ENCODE measurements around the gene NPTN.
"Not testable (repeated sequence)": the region's sequence is repeated elsewhere in the genome, so short reads cannot be mapped to it uniquely, and the experiment has no call there.

Gene NPTN

DNA sequence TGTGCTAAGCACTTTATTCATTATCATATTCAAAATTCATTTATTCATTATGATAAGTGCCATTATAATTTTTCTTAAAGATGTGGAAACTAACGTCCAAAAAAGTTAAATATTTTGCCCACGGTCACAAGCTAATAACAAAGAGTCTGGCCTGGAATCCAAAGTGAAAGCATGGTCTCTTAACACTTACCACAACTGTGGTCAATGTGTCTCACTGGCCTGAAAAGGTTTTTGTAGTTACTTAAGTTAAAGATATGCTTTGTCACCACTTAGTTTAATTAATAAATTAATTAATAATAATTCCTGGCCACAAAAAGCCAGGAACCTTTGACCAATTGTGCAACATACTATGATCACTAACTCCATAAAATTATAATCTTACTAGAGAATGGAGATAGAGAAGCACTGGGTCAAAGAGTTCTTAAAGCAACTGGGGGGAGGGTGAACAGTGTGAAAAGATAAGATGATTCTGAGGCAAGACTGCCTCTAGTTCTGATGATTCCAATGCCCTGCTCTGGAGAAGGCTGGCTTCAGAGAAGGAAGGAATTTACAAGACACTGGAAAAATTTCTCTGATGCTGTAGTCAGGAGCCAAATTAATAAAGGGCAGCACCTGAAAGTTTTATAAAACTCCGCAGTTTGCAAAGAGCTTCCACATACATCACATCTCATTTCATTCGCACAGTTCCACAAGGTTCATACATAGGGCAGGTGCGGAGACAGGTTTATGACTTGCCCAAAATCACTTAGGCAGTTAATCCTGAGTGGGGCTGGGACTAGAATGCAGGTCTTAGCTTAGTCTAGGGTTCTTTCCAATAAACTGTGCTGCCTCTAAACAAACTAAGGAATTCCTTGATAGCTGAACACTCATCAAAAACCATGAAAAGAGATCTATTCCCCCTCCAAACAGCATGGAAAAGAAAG, 32.5 kb downstream of the NPTN start:
- DNase-seq, result no peak

DNA sequence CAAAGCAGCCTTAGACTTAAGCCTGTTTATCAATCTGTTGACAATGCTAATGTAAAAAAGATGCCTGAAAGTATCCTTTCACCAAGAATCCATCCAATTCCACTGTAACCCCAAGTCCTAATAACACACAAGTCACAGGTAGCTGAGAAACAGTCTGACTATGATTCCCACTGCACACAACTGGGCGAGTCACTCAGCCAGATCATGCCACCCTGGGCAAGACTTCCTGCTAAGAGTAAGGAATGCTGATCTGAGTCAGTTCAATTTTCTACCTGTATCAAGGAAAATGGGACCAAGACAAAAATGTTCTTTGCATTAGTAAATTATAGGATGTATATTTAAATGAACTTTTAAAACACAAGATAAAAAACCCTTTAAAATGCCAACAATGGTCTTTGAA, 33.3 kb downstream of the NPTN start:
- no peak for DNase-seq

DNA sequence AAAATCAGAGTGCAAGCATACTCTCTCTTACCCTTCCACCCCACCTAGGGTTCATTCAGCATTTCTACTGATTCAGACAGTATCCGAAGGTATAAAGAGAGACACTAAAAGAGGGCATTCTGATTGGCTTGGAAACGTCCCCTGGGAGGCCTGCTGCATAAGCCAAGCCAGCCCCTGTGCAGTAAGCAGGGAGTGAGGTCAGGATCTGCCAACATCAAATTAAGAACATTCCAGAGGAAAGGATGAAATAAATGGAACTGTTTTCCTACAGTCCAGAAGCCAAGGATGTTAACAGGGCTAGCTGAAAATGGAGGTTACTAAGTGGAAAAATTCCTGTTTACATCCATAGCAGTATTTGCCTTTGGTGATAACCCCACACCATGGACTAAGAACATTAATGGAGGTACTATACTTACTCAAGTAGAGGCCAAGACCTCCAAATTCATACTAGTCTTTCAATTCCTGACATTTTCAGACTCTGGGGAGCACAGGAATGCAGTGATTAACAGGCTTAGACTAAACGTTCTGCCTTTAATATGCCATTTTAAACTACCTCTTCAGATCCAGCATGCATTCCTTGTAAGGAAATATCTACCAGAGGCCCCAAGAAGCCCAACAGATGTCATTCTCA, 34.5 kb downstream of the NPTN start:
- DNase-seq, result no peak

DNA sequence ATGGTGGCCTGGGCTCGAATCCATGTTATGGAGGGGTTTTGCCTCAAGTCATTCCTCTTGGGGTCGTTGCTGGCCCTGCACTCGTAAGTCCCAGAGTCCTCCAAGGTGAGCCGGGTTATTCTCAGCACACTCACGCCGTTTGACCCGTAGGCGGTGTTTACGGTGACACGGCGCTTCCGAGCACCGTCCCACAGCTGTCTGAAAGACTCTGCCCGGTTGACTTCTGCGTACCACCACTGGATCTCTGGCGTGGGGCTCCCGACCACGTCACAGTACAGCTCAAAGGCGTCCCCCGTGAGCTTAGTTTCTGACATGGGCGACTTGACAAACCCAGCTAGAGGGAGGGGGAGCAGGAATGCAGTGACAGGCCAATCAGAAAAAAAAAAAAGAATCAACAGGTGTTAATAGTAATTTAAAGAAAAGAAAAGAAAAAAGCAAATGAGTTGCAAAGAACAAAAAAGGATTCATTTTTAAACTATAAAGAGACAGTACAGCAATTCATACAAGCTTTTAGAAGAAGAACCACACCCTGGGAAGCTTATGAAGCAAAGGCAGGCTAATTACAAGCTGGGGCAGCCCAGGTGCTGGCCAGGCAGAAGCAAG, 36.1 kb downstream of the NPTN start:
- DNase-seq, result no peak

DNA sequence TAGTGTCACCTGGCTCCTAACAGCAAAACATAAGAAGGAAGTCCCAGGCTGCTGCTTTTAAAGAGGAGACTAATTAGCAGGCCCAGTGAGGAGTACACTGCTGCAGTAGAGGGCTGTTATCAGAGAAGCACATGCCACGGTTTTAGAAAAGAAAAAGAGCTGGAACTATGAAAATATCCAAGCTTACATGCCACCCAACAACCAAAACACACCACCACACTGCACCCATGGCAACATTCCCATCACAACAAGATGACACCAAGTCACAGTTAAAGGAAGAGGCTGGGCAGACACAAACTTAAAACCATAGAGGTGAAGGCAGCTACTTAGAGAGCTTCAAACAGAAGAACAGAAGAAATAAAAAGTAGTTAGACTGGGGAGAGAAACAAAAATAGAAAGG, 37.0 kb downstream of the NPTN start:
- DNase-seq, result no peak

DNA sequence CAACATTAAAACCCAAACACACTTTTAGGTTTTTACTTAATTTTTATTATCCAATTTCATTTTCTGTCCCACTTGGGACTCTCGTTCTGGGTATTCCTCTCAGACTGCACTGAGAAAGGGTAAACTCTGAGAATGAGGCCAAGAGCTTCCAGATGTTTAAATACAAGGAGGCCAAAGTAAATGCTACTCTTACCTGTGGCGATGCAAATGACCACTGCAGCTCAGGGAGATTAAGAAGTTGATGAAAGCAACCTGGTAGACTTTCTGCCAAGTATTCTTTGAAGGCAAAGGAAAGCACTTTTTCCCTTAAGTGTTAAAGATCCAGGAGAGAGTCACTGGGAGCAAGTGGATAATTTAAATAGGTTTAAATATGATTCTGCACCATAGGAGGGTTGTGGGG, 39.1 kb downstream of the NPTN start:
- DNase-seq, result no peak

DNA sequence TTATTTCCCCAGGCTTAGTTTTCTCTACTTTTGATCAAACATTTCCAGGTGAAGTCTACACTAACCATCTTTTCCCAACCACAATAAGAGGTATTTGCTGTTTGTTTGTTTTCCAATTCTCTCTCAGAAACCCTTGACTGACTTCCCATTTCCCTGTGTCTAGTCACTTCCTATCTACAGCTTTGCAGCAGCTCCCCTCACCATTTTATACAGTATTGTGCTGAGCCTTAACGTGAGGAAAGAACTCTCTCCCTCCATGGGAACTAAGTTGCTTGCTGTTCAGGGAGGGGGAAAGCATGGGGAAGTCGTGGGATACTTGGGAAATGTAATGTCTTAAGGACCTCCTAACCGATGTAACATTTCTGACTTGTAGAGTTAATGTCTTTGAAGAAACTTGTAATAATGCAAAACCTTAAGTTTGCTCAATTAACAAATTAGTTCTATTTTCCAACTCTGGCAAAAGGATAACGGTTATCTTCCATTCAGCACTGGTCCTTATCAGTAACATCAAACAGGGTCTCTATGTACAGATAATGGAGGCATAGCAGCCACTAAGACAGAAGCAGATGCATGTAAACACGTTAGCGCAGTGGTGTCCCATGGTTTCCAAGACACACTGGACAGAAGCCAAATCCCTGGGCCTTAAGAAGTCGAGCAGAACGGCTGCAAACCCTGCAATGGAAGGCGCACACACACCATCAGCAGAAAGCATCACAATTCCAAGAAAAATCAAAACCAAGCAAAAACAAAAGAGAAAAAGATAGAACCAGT, 39.7 kb downstream of the NPTN start:
- no peak for DNase-seq

DNA sequence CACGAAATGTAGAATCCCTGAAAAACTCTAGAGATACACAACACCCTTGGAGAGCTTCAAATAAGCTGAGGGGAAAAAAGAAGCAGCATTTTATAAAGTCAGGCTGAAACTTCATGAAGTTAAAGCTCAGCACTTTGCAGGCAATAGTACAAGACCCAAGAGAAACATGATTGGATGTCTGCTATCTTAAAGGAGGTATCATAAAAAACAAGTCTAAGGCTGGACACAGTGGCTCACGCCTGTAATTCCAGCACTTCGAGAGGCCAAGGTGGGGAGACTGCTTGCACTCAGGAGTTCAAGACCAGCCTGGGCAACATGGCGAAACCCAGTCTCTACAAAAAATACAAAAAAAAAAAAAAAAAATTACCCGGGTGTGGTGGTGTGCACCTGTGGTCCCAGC, 42.9 kb downstream of the NPTN start:
- DNase-seq, result no peak

DNA sequence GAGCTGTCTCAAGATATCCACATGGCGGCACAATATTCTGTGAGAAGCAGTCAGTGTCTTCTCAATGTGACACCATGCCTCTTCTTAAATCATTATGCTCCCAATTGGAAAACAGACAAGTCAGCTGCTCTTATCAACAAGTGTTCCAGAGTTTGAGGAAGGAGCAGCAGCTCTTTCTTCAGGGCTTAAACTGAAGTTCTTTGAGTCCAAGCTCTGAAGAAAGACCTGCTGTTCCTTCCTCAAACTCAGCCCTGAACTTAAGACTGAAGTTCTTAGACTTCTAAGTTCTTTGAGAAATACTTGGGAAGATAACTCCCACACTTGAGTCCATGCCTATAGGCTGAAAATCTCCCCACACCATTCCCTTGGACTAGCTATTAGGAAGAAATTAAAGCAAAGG, 43.4 kb downstream of the NPTN start:
- no peak for DNase-seq

DNA sequence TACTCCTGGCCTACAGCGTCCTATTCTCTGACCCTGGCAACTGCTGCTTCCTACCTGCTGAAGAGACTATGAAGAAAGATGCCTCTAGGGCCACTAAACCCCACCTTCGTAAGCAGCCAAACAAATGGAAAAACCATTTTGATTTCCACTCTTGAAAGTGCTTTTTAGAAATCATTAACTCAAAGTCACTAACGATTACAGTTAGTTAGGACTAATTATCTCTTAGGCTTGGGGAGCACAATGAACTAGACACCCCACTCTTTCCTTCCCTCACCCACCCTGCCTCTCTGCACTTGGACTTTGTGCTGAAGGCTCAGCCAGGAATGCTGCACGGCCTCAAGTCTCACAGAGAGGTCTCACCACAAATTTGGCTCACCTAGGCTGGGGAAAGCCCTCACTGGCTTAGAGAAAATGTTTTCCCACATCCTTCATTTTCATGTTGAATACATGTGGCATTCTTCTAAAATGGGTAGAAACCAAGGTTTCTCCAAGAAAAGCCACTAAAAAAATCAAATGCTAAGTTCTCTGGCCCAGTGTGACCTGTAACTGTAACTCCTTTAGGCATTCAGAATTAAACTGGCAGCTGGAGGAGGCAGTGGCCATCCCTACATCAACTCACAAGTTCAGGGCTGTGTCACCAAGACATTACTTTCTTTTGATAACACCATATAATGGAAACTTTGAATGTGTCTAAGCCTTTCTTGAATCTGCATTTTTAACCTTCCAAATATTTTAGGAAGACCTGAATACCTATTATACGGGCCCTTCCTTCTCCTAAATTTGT, 47.1 kb downstream of the NPTN start:
- no peak for DNase-seq

DNA sequence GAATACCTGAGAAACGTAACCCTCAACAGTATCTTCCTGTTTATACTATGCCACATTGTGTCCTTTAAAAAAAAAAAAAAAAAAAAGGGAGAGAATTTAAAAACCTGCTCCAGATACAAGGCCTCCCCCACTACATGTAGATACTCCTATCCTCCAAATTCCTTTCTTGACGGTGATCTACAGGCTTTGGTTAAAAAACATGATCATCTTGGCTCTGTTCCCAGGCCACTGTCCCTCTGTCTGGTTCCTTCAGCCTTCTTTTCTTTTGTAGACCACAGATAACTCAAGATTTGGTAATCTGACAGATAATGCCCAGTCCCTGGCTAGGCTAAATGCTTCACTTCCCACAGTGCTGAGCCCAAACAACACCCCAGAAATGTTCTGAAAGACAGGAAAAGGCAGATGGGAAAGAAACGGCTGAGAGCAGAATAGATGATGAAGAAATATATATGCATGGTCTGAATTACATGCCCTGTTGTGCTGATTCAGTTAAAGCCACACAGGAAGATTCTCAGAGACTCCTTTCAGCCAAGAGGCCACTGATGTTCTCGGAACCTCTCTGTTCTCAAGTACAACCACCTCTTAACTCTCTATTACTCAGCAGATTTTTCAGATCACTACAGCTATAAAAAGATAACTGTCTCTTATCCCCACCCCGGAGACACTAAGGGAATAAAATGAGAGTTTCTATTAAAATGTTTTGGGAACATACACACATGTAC, 48.3 kb downstream of the NPTN start:
- no peak for DNase-seq

DNA sequence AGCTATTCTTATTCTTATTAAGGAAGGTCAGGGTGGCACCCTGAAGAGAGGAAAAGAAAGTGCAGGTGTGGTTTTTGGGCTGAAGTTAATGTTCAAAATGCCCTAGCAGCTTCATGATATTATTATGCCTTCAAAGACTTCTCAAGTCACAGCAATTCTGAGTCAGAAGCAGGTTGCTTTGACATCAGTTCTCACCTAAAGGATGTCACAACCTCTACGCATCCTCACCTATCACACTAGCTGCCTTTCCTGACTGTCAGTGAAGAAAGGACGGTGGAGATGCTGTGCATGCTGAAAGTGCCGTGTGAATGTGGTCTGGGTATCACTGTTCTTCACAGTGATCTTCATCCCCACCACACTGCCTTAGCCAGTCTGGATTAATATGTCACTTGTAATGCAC, 49.6 kb downstream of the NPTN start:
- no peak for DNase-seq

DNA sequence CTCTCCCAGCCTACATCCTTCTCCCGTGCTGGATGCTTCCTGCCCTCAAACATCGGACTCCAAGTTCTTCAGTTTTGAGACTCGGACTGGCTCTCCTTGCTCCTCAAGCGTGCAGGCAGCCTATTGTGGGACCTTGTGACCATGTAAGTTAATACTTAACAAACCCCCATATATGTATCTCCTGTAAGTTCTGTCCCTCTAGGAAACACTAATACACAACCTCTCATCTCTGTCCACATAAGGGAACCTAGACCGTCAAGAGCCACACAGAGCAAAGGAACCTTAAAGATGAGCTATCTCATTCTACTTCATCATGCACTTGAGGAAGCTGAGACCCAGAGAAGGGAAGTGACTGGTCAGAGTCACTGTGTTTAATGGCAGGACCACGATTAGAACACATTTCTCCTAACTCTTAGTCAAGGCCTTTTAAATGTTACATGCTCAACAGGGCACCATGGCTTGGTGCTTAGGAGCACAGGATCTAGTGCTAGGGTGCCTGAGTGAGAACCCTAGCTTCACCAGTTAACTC, 50.3 kb downstream of the NPTN start:
- DNase-seq, result no peak

DNA sequence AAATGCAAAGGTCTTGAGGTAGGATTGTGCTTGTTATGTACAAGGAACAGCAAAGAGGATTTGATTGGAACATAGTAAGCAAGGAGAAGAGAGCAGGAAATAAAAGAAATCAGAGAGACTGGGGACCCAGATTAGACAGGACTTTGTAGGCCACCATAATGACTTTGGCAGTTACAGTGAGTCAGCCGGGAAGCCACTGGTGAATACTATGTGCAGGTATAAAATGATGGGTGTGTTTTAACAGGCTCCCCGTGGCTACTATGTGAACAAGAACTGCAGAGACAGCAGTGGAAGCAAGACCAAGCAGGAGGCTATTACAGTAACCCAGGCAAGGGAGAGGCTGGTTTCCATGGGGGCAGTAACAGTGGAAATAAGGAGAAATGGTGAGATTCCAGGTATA, 55.2 kb downstream of the NPTN start:
- DNase-seq, result no peak

DNA sequence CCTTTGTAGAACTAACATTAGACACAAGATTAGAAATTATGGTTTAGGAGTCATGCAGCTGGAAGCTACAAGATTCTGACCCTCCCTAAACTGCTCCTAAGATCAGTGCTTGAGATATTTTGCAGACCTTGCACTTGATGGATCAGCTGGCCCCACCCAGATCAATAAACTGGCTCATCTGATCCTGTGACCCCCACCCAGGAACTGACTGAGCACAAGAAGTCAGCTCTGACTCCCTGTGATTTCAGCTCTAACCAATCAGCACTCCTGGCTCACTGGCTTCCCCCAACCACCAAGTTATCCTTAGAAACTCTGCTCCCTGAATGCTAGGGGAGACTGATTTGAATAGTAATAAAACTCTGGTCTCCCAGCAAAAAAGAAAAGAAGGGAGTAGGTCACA, 55.6 kb downstream of the NPTN start:
- not testable (repeated sequence) for DNase-seq

DNA sequence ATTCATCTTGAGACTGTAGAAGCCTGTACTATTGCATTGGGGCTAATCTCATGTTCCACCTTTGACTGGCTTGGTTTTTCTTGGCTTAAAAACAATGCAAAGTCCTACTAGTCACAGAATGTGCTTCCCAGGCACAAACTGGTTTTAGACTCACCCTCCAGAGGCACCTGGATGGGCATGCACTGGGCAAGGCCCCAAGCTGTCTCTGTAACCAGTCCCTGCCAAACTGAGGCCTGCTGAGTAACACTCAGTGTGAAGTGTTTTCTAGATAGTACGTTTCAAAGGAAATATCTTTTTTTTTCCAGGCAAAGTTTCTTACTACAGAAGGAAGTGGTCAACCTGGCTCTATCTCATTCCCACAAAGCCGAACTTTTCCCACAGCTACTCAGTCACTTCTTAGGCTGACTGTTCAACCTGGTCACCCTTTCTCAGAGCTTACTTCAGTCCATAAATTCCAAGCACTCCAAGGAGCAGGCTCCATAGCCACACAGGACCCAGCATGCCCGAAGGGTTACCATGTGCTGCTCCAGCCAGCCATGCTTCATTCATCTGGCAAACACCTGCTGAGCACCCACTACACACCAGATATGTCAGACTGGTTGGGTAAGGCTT, 57.4 kb downstream of the NPTN start:
- DNase-seq, result no peak

DNA sequence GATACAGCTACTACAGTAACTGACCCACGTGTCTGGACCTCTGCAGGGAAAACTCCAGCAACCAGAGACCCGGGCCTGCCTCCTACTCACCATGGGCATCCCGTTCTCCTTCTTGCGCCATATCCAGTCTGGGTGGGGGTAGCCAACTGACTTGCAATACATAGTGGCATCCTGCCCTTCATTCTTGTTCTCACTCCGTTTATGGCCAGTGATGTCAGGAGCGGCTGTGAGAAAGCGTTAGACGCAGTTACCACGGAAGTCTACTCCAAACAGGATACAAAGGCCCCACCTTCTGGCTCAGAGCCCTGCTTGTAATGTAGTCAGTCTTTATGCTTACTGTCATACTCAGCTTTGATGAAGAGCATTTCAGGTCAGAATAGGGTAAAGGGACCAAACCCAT, 59.6 kb downstream of the NPTN start:
- no peak for DNase-seq

DNA sequence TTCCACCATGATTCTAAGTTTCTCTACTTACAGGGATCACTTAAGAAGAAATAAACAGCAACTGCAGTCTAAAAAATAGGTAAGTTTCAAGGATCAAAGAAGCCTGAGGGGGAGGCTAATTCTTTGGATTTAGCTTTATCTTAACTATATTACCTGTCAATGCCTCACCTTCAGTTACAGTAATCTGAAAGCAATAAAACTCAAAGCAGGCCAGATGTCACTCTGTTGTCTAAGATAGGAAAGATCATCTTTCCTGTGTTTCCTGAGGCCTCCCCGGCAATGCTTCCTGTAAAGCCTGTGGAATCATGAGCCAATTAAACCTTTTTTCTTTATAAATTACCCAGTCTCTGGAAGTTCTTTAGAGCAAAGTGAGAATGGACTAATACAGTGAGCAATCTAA, 60.2 kb downstream of the NPTN start:
- DNase-seq, result no peak

DNA sequence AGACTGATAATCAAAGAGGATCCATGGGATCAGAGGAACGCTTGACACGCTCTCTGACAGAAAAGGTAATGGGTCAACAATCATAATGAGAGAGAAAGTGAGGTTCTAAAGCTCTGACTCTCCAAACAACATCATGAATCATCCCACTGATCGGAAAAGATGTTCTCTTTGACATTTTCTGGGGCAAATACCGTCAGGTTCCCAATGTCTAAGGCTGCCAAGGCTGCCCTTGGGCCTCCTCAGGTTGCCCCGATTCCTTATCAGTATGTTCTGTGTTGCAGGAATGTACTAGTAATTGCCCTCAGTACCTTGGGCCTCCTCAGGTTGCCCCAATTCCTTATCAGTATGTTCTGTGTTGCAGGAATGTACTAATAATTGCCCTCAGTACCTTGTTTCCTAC, 60.9 kb downstream of the NPTN start:
- no peak for DNase-seq

DNA sequence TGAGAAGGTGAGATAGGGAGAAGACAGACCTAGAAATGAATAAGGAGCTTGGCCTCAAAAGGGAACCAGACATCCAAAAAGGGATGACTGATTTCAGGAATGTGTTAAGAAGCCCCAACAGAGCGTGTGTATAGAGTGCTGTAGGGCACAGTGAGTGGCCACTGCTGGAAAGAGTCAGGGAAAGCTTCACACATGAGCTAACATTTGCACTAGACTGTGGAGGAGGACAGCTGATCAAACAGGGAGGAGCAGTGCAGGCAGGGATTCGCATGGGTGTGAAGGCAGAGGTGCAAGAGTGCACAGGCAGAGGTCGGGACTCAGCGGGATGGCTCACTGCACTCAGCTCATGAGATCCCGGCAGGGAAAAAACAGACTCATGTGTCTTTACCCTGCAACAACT, 61.8 kb downstream of the NPTN start:
- DNase-seq, result peak; percentile 32

Data from eye (tissue), 1 donor.